ENCODE data around the gene TRPV5. TPM values are rescaled to one million over a fixed set of nuclear protein-coding genes. Genes with fewer than 3 reads are reported as not detected.

TRPV5 gene
- total and polyA plus RNA-seq, 9 donors: not detected

DNA sequence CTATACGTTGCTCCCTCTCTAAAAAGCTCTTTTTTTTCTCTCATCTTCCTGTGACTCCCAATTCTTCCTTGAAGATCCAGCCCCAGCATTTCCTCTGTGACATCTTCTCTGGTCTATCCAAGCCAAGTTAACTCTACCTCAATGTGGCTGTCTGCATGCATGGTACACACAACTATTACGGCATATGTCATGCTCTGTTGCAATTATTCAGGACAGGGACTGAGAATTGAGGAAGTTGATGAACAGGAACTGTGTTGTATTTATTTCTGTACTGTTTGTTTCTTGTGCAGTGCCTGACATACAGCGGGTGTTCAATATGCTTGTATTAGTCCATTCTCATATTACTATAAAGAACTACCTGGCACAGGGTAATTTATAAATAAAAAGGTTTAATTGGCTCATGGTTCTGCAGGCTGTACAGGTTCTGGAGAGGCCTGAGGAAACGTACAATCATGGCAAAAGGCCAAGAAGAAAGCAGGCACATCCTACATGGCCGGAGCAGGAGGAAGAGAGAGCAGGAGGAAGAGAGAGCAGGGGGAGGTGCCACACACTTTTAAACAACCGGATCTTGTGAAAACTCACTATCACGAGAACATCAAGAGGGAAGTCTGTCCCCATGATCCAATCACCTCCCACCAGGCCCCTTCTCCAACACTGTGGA, 6.3 kb downstream of the TRPV5 start:
- no peaks in the 10 kb centered on the region for H3K27me3 ChIP-seq
- TF ChIP-seq EP300 (IDR thresholded peaks at IDR 0.05): no peak
- no peak for TF ChIP-seq POLR2A (IDR thresholded peaks at IDR 0.05)
- TF ChIP-seq, protein P1, sequence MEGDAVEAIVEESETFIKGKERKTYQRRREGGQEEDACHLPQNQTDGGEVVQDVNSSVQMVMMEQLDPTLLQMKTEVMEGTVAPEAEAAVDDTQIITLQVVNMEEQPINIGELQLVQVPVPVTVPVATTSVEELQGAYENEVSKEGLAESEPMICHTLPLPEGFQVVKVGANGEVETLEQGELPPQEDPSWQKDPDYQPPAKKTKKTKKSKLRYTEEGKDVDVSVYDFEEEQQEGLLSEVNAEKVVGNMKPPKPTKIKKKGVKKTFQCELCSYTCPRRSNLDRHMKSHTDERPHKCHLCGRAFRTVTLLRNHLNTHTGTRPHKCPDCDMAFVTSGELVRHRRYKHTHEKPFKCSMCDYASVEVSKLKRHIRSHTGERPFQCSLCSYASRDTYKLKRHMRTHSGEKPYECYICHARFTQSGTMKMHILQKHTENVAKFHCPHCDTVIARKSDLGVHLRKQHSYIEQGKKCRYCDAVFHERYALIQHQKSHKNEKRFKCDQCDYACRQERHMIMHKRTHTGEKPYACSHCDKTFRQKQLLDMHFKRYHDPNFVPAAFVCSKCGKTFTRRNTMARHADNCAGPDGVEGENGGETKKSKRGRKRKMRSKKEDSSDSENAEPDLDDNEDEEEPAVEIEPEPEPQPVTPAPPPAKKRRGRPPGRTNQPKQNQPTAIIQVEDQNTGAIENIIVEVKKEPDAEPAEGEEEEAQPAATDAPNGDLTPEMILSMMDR (IDR thresholded peaks at IDR 0.05): no peak
- intact Hi-C loops (cut with DNase I): no loop called here
- H3K4me1 ChIP-seq (ENCODE audit: insufficient read depth): no peaks in the 10 kb centered on the region
- H3K9me3 ChIP-seq: no peaks in the 10 kb centered on the region
- no peak for DNase-seq
- no peak overlapping the region for H3K4me3 ChIP-seq
- WGBS, 3 donors: 50 to 54% (median 52%) methylated on average over 7 of the region's 7 CpGs
- no peak overlapping the region for H3K27ac ChIP-seq
- H3K36me3 ChIP-seq: no peaks in the 10 kb centered on the region

DNA sequence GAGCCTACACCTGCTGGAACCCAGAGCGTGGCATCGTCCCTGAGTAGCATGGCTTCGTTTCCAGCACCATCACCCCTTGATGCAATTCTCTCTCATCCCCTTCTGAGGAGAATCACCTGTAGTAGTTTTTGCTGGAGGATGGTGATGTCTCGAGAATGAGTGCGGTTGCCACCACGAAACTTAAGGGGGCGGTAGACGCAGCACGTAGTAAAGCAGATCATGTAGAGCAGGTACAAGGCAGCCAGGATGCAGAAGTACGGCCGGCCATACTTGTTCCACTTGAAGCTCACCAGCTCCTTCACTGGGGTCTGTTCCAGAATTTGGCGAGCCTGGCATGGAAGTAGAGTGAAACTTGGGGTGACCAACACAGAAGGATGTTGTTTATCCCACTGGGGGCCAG, 8.1 kb downstream of the TRPV5 start:
- Histone ChIP-seq H3K4me1 (ENCODE audit: insufficient read depth) (no peaks in the 10 kb centered on the region), H3K27ac (no peak overlapping the region), H3K36me3 (no peaks in the 10 kb centered on the region), H3K9me3 (no peaks in the 10 kb centered on the region), H3K4me3 (no peak overlapping the region), H3K27me3 (no peaks in the 10 kb centered on the region)
- no peak for DNase-seq
- WGBS, 3 donors: 61 to 65% (median 63%) methylated on average over 12 of the region's 12 CpGs
- intact Hi-C loops (cut with DNase I): no loop called here
- TF ChIP-seq EP300 (IDR thresholded peaks at IDR 0.05) (no peak), POLR2A (IDR thresholded peaks at IDR 0.05) (no peak)
- TF ChIP-seq, protein P1 (IDR thresholded peaks at IDR 0.05): no peak

DNA sequence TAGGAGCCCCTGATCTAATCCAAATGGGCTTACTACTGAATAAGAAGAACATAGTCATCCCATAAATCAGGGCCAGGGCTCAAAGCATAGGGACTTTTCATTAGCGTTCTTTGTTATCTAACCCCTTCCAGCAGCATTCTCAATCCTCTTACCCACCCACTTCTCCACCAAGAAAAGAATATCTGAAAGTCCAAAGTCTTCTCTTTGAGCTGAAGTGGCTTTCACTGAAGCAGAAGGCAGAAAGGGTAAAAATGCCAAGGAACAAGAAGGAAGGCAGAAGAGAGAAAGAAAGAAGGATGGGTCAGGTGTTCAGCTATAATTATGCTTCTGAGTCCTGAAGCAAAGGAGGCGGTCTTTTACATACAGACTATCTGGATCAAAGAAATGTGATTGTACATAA, 10.2 kb downstream of the TRPV5 start:
- Histone ChIP-seq H3K4me3 (no peak overlapping the region), H3K27me3 (no peaks in the 10 kb centered on the region), H3K9me3 (no peaks in the 10 kb centered on the region), H3K4me1 (ENCODE audit: insufficient read depth) (no peaks in the 10 kb centered on the region), H3K36me3 (no peaks in the 10 kb centered on the region), H3K27ac (no peak overlapping the region)
- no peak for DNase-seq
- 40 to 47% (median 46%) methylated on average over 2 of the region's 2 CpGs for WGBS, 3 donors
- intact Hi-C loops (cut with DNase I): no loop called here
- TF ChIP-seq POLR2A (IDR thresholded peaks at IDR 0.05): no peak
- no peak for TF ChIP-seq EP300 (IDR thresholded peaks at IDR 0.05)
- TF ChIP-seq, protein P1 (IDR thresholded peaks at IDR 0.05): no peak

DNA sequence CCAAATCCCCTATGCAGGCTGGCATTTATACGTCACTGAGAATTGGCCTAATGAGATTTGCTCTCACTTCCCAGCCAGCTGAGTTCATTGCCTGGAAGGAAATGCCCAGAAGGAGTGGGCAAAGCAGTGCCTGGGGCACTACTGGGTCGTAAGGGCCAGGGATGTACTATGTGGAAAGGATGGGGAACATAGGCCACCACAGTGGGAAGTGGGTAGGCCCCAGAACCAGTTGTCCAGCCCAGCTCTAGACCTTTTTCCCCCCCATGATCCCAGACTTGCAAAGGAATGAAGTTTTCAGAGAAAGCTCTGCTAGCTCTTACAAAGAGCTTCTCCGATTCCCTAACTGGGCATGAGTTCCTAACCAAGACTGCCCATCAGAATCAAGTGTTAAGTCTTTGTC, 13.9 kb downstream of the TRPV5 start:
- Histone ChIP-seq H3K9me3 (no peaks in the 10 kb centered on the region), H3K4me1 (ENCODE audit: insufficient read depth) (no peaks in the 10 kb centered on the region), H3K27ac (no peak overlapping the region), H3K36me3 (no peaks in the 10 kb centered on the region), H3K4me3 (no peak overlapping the region), H3K27me3 (no peaks in the 10 kb centered on the region)
- intact Hi-C loops (cut with DNase I): no loop called here
- DNase-seq: no peak
- WGBS, 3 donors: 82 to 87% (median 84%) methylated on average over 3 of the region's 3 CpGs
- TF ChIP-seq EP300 (IDR thresholded peaks at IDR 0.05) (no peak), POLR2A (IDR thresholded peaks at IDR 0.05) (no peak)
- TF ChIP-seq, protein P1 (IDR thresholded peaks at IDR 0.05): no peak
